Inferior parietal cortex (tissue), 1 donor: Measurements from ENCODE around the gene GCFC2.
A peak's percentile ranks its signal among the peaks of the same experiment; 100 is the strongest.

ENCODE experiments used
- DNase-seq: peaks from one replicate; pipeline ENCODE4 v3.0.0-alpha.2; 2016; ENCODE audit errors: extremely low spot score

Gene GCFC2

GRCh38 chr2:75627902-75628504 is 82.7 kb downstream of the GCFC2 start:
- DNase-seq: peak; percentile 80

GRCh38 chr2:75622929-75623328 is 87.8 kb downstream of the GCFC2 start:
- no peak for DNase-seq

GRCh38 chr2:75622500-75622899 is 88.2 kb downstream of the GCFC2 start:
- DNase-seq: no peak

GRCh38 chr2:75621228-75621627 is 89.5 kb downstream of the GCFC2 start:
- no peak for DNase-seq

GRCh38 chr2:75619956-75620740 is 90.6 kb downstream of the GCFC2 start:
- DNase-seq: no peak

GRCh38 chr2:75616933-75617332 is 93.8 kb downstream of the GCFC2 start:
- DNase-seq: no peak

- no peak for DNase-seq
Observed at GRCh38 chr2:75616406-75616805, 94.3 kb downstream of the GCFC2 start.

GRCh38 chr2:75614162-75614651 is 96.5 kb downstream of the GCFC2 start:
- DNase-seq: no peak

- DNase-seq: no peak
Observed at GRCh38 chr2:75612862-75613243, 97.9 kb downstream of the GCFC2 start.
